ENCODE data around the gene SEC11C.

SEC11C gene

GRCh38 chr18:59145055-59145454 lies 5.4 kb downstream of the SEC11C start:
- DNase-seq = no peak

GRCh38 chr18:59148192-59148591 lies 8.5 kb downstream of the SEC11C start:
- no peak for DNase-seq

- DNase-seq = no peak
Measured at GRCh38 chr18:59149007-59149406, 9.3 kb downstream of the SEC11C start.

DNA sequence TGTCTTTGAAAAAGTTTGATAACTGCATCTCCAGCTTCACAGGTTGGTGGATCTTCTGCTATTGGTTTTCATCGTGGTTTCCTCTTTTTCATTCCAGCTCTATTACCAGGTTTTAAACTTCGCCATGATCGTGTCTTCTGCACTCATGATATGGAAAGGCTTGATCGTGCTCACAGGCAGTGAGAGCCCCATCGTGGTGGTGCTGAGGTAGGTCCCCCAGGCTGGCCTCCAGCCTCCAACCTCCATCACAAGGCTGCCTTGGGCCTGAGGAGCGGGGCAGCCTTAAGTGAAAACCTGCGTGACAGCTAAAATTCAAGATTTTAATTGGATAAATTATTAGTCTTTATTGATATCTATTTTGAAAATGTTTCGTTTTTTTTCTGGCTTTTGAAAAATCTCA lies 9.7 kb downstream of the SEC11C start:
- no peak for DNase-seq

- DNase-seq = no peak
Measured at GRCh38 chr18:59150236-59150635, 10.6 kb downstream of the SEC11C start.

DNA sequence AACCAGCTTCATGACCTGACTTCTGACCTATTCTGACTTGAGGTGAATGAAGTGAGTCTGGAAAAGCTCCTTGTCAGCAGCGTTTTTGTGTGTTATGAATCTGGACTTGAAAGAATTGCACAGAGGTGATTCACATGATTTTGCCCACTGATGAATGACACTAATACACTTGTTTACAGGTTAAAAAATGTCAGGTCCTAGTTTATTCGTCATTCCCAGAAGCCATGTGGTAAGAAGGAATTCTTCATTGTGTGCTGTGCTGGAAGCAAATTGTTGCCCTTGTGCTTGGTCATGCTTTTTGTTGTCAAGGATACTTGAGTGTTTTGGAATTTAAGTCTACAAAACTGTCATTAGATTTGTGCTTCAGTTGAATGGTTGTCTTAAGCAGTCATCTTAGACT lies 15.5 kb downstream of the SEC11C start:
- no peak for DNase-seq

- no peak for DNase-seq
Measured at GRCh38 chr18:59156316-59156715, 16.6 kb downstream of the SEC11C start.

GRCh38 chr18:59159265-59159664 lies 19.6 kb downstream of the SEC11C start:
- no peak for DNase-seq

GRCh38 chr18:59159986-59160385 lies 20.3 kb downstream of the SEC11C start:
- DNase-seq = peak; percentile 46

GRCh38 chr18:59172664-59173249 lies 33.1 kb downstream of the SEC11C start:
- DNase-seq = no peak

GRCh38 chr18:59177485-59177884 lies 37.8 kb downstream of the SEC11C start:
- no peak for DNase-seq

DNA sequence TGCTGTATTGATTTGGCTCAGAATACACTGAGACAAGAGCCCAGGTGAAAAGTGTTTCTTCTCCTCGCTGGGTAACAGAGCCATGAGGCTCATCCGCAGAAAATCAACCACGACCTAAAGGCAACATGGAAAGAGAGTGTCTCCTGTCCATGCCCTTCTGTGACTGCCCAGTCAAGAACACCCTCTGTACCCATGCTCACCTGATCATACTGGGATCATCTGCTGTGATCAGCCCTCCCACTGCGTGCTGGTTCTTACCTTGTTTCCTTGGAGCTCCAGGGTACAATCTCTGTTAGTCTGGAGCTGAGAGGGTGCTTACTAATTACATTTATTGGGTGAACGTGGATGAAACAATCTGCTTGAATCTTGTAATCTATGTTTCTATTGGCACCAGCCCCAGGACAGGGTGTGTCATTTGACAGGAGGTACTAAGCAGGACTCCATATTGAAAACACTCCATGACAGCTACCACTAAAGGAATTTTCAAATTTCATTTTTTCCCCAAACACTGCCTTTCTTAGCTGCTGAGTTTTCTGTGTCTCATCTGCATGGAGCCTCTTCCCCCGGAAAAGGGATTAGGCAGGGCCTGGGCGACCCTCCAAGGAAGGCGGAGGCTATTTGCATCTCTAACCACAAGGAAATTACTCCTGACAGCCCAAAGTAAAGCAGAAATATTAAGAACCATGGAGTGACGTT lies 40.6 kb downstream of the SEC11C start:
- DNase-seq = no peak

DNA sequence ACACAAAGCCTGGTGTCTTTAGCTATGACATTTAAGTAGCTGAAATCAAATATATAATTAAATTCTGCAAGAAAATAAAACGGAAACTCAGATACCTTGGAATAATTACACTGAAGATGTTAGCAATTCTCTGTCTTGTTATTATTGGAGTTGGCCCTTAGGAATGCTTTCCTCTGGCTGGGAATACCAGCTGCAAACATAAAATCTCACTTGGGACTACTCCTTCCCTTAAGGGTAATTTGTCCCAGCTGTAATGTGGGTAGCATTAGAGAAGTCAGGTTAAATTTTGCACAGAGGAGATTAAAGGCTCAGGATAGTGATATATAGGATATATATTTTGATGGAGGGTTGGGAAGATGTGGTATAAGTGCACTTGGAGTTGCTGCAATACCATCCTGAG lies 43.0 kb downstream of the SEC11C start:
- no peak for DNase-seq

DNA sequence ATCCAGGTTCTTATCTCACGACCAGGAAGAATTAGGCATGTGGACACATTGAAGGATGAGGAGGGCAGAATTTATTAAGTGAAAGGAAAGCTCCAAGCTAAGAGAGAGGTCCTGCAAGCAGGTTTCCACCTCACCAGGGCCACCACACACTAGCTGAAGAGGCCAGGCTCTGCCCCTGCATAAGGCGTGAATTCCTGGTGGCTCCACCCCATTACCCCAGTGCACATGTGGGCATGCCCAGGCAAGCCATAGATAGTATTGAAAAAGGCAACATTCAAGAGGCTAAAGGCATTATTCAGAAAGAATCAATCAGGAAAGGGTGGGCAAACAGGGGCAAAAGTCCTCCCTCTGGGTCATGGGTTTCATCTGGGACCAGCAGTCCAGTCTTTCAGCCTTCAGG lies 49.3 kb downstream of the SEC11C start:
- DNase-seq = no peak

DNA sequence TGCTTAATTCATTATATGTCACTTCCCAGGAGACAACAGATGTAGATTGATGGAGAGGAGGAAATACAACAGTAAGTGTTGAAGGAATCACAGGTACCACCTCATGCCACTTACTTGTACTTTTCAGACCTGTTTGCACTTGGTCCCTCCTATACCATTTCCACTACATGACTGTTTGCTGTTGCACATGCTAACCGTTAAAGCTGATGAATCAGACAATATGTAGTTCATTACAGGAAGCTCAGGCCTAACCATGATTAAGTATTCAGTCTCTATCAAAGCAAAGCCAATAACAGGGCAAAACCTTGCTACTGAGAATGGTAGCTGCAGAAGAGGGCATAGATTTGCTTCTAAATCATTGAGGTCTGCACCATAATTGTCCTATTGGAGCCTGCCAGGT lies 50.1 kb downstream of the SEC11C start:
- DNase-seq = no peak

DNA sequence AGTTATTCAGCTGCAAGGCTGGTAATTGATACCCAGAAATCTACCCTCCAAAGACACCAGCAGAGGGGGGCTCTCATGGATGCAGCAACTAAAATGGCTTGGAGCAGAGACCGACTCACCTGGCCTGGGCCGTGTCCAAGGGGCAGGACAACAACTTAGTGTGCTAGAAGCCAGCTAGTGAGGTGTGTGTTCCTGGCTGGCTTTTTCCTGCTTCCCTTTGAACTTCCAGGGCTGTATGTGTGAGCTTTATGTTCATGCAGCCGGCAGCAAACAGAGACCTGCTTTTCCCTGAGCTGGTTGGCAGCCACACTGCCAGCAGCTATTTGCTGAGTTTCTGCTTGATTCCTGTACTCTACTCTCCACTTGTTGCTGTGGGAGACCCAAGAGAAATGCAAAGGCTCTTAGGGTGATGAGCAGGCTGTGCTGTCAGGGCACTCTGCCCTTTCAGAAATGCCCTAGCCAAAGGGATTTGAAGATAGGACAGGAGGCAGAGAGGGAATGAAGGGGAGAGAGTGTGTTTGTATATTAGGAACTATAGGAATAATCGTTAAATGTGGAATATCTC lies 56.6 kb downstream of the SEC11C start:
- no peak for DNase-seq

GRCh38 chr18:59197636-59198035 lies 58.0 kb downstream of the SEC11C start:
- no peak for DNase-seq

DNA sequence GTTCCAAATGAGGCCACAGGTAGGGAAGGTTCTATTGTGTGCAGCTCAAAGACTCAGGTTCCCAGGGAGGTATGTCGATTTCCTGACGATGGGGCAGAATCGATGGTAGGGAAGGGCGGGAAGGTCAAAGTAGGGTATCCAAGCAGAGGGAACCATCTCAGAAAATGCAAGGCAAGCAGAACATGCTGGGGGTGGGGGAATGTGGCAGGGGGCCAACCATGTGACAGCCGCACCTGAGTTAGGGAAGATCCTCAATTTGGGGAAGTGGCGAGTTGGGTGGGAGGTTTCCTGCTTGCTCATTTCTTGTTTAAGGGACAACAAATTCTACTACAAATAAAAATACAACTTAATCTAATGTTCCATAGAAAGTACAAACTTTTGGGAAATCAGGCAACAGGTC lies 58.5 kb downstream of the SEC11C start:
- DNase-seq = no peak

DNA sequence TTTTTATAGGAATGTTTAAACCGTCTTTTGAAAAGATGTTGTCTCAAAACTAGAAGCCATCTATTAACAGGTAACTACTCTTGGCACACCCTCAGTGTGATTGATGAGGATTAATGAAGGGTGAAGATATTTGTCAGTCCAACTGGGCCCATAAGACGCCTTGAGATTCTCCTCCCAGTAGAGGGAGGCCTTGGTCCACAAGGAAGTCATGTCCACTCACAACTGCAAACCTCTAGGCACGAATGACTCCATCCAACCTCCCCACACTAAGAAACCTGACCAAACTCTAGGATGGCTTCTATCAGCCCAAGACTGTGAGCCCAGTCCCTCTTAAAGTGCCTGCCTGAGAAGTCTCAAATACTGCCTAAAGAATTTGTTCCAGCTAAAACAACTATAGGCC lies 61.1 kb downstream of the SEC11C start:
- peak; percentile 26 for DNase-seq

GRCh38 chr18:59202258-59202820 lies 62.7 kb downstream of the SEC11C start:
- peak; percentile 20 for DNase-seq

DNA sequence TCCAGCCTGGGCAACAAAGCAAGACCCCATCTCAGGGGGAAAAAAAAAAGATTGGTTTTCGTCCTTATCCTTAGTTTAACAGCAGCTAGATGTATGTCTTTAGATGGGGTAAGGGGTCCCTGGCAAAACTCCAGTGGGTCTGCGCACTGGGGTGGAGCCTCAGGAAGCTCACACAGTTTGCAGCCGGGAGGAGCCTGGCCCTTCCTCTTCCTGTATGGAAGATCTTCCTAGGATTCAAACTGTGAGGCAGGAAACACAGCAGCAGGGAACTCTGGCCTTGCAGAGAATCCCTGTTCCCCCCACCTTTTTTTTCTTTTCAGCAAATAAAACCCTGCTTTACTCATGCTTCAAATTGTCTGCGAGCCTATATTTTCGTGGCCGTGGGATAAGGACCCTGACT lies 67.8 kb downstream of the SEC11C start:
- no peak for DNase-seq

All from NCI-H82 (cell line).